Trophoblast cell (in vitro differentiated cells and primary cell): ENCODE data around the gene NUP43.
"Not testable (repeated sequence)": the region's sequence is repeated elsewhere in the genome, so short reads cannot be mapped to it uniquely, and the experiment has no call there.

ENCODE experiments used
- DNase-seq, 2 donors: peaks; one replicate each; pipeline ENCODE4 v3.0.0-alpha.2; 2016
- H2AFZ ChIP-seq: 2 replicates; pipeline ENCODE4 v1.6.1; 2013; ENCODE audit warnings: low read length, moderate library complexity, mild to moderate bottlenecking; ENCODE audit not compliant: insufficient read depth, poor library complexity
- H2AK5ac ChIP-seq: 2 replicates; pipeline ENCODE4 v1.6.1; 2013; ENCODE audit warnings: mild to moderate bottlenecking, low read length
- H2BK120ac ChIP-seq: 2 replicates; pipeline ENCODE4 v1.6.1; 2013; ENCODE audit warnings: low read length, mild to moderate bottlenecking, moderate library complexity; ENCODE audit not compliant: insufficient read depth, poor library complexity
- H2BK12ac ChIP-seq: 2 replicates; pipeline ENCODE4 v1.6.1; 2013; ENCODE audit warnings: mild to moderate bottlenecking, low read length, moderate library complexity
- H2BK5ac ChIP-seq: 2 replicates; pipeline ENCODE4 v1.6.1; 2013; ENCODE audit warnings: low read length, low read depth, moderate library complexity, mild to moderate bottlenecking; ENCODE audit not compliant: poor library complexity
- H3K14ac ChIP-seq: 2 replicates; pipeline ENCODE4 v1.6.1; 2013; ENCODE audit warnings: mild to moderate bottlenecking, low read length
- H3K18ac ChIP-seq: 2 replicates; pipeline ENCODE4 v1.6.1; 2013; ENCODE audit warnings: mild to moderate bottlenecking, low read length
- H3K23ac ChIP-seq: 2 replicates; pipeline ENCODE4 v1.6.1; 2013; ENCODE audit warnings: low read length
- H3K27ac ChIP-seq: 2 replicates; pipeline ENCODE4 v1.5.1; 2013; ENCODE audit warnings: low read depth, mild to moderate bottlenecking, inconsistent platforms, low read length, moderate library complexity
- H3K27me3 ChIP-seq: 2 replicates; pipeline ENCODE4 v1.6.1; 2013; ENCODE audit warnings: inconsistent platforms, mild to moderate bottlenecking, low read length, moderate library complexity; ENCODE audit not compliant: insufficient read depth
- H3K36me3 ChIP-seq, 2 experiments: 1 replicate in 1 of 2; 2 replicates in 1 of 2; pipeline ENCODE4 v1.6.1; 2013; ENCODE audit warnings: low read length in 2 of 2, mild to moderate bottlenecking in 2 of 2, moderate library complexity in 1 of 2; ENCODE audit not compliant: insufficient read depth in 2 of 2, control insufficient read depth in 1 of 2
- H3K4ac ChIP-seq: 2 replicates; pipeline ENCODE4 v1.6.1; 2013; ENCODE audit warnings: low read depth, mild to moderate bottlenecking, low read length, moderate library complexity
- H3K4me1 ChIP-seq, 2 experiments: 1 replicate in 1 of 2; 2 replicates in 1 of 2; pipeline ENCODE4 v1.6.1; 2013; ENCODE audit warnings: low read length in 2 of 2, mild to moderate bottlenecking in 2 of 2, moderate library complexity in 1 of 2; ENCODE audit not compliant: insufficient read depth in 2 of 2, control insufficient read depth in 1 of 2
- H3K4me2 ChIP-seq: 2 replicates; pipeline ENCODE4 v1.6.1; 2013; ENCODE audit warnings: inconsistent platforms, mild to moderate bottlenecking, low read length, moderate library complexity
- H3K4me3 ChIP-seq: 2 replicates; pipeline ENCODE4 v1.5.1; 2013; ENCODE audit warnings: mild to moderate bottlenecking, low read depth, low read length, inconsistent platforms
- H3K79me1 ChIP-seq: one replicate; pipeline ENCODE4 v1.6.1; 2013; ENCODE audit warnings: low read length
- H3K79me2 ChIP-seq: 2 replicates; pipeline ENCODE4 v1.6.1; 2013; ENCODE audit warnings: low read length, mild to moderate bottlenecking; ENCODE audit not compliant: control insufficient read depth, insufficient read depth, poor library complexity
- H3K9ac ChIP-seq: 2 replicates; pipeline ENCODE4 v1.6.1; 2013; ENCODE audit warnings: mild to moderate bottlenecking, low read length
- H3K9me3 ChIP-seq: 2 replicates; pipeline ENCODE4 v1.6.1; 2013; ENCODE audit warnings: low read depth, mild to moderate bottlenecking, control low read depth, inconsistent platforms, low read length; ENCODE audit not compliant: insufficient read depth
- H4K12ac ChIP-seq: 2 replicates; pipeline ENCODE4 v1.6.1; 2013; ENCODE audit warnings: low read depth, mild to moderate bottlenecking, low read length, moderate library complexity
- H4K8ac ChIP-seq: 2 replicates; pipeline ENCODE4 v1.6.1; 2013; ENCODE audit warnings: low read depth, mild to moderate bottlenecking, low read length, moderate library complexity
- H4K91ac ChIP-seq: one replicate; pipeline ENCODE4 v1.6.1; 2013; ENCODE audit warnings: low read depth, mild to moderate bottlenecking, low read length, moderate library complexity
- WGBS: extraction: QIAGEN DNeasy Blood & Tissue Kit; methylation state at CpG from one replicate; pipeline ENCODE4 v1.1.7; 2013; ENCODE audit warnings: missing lambda C conversion rate; ENCODE audit not compliant: insufficient read length, insufficient coverage; ENCODE audit errors: extremely low coverage; 5-methylcytosine and 5-hydroxymethylcytosine counted together

The NUP43 gene

GRCh38 chr6:149756261-149756636 lies 9.9 kb upstream of the NUP43 start:
- no peak overlapping the region for H3K4me2 ChIP-seq
- no peak overlapping the region for H3K18ac ChIP-seq
- no peak overlapping the region for H2AFZ ChIP-seq
- H3K4me1 ChIP-seq, result no peaks in the 10 kb centered on the region
- no peaks in the 10 kb centered on the region for H3K27me3 ChIP-seq
- H3K23ac ChIP-seq, result no peak overlapping the region
- H3K9me3 ChIP-seq, result no peaks in the 10 kb centered on the region
- H2BK12ac ChIP-seq, result no peak overlapping the region
- no peak overlapping the region for H3K9ac ChIP-seq
- H3K27ac ChIP-seq, result no peak overlapping the region
- WGBS, result no CpG with 5 or more reads among the region's 7 CpGs
- H2BK120ac ChIP-seq, result no peak overlapping the region
- no peak overlapping the region for H2BK5ac ChIP-seq
- no peak overlapping the region for H2AK5ac ChIP-seq
- H4K8ac ChIP-seq, result no peak overlapping the region
- H3K14ac ChIP-seq, result no peak overlapping the region
- DNase-seq, result no peak
- peaks cover 7% of the 10 kb centered on the region for H3K79me2 ChIP-seq
- H3K4me3 ChIP-seq, result no peak overlapping the region
- H3K4ac ChIP-seq, result no peak overlapping the region
- no peak overlapping the region for H4K91ac ChIP-seq
- H4K12ac ChIP-seq, result no peak overlapping the region
- H3K36me3 ChIP-seq, result peaks cover 0 to 3% of the 10 kb centered on the region in 2 experiments
- no peaks in the 10 kb centered on the region for H3K79me1 ChIP-seq

GRCh38 chr6:149755300-149756260 lies 9.3 kb upstream of the NUP43 start:
- H2BK120ac ChIP-seq, result no peak overlapping the region
- H3K36me3 ChIP-seq, result peaks cover 0 to 3% of the 10 kb centered on the region in 2 experiments
- no peaks in the 10 kb centered on the region for H3K27me3 ChIP-seq
- no peak overlapping the region for H3K4me3 ChIP-seq
- H3K27ac ChIP-seq, result no peak overlapping the region
- no peak overlapping the region for H3K18ac ChIP-seq
- no peak overlapping the region for H2AK5ac ChIP-seq
- no CpG with 5 or more reads among the region's 9 CpGs for WGBS
- H3K9me3 ChIP-seq, result no peaks in the 10 kb centered on the region
- H2BK5ac ChIP-seq, result no peak overlapping the region
- no peak overlapping the region for H2BK12ac ChIP-seq
- no peak overlapping the region for H4K12ac ChIP-seq
- H3K79me2 ChIP-seq, result peaks cover 9% of the 10 kb centered on the region
- H4K91ac ChIP-seq, result no peak overlapping the region
- no peaks in the 10 kb centered on the region for H3K79me1 ChIP-seq
- no peak overlapping the region for H3K9ac ChIP-seq
- no peak overlapping the region for H2AFZ ChIP-seq
- no peak overlapping the region for H4K8ac ChIP-seq
- H3K4me2 ChIP-seq, result no peak overlapping the region
- no peak overlapping the region for H3K14ac ChIP-seq
- DNase-seq, result no peak
- no peak overlapping the region for H3K23ac ChIP-seq
- peak overlapping the region; percentile 64 for H3K4ac ChIP-seq
- no peaks in the 10 kb centered on the region for H3K4me1 ChIP-seq

- no peaks in the 10 kb centered on the region for H3K9me3 ChIP-seq
- no peaks in the 10 kb centered on the region for H3K4me1 ChIP-seq
- no peak overlapping the region for H2AK5ac ChIP-seq
- H3K27me3 ChIP-seq, result no peaks in the 10 kb centered on the region
- no peak overlapping the region for H4K12ac ChIP-seq
- peaks cover 13% of the 10 kb centered on the region for H3K79me2 ChIP-seq
- H3K4ac ChIP-seq, result no peak overlapping the region
- H3K27ac ChIP-seq, result no peak overlapping the region
- no peak overlapping the region for H2AFZ ChIP-seq
- DNase-seq, result peak in 1 of 2 donors; percentile 20
- H2BK12ac ChIP-seq, result no peak overlapping the region
- H3K36me3 ChIP-seq, result no peaks in the 10 kb centered on the region
- no CpG with 5 or more reads among the region's 4 CpGs for WGBS
- no peak overlapping the region for H3K14ac ChIP-seq
- H3K18ac ChIP-seq, result no peak overlapping the region
- H3K4me2 ChIP-seq, result no peak overlapping the region
- H4K91ac ChIP-seq, result no peak overlapping the region
- H2BK120ac ChIP-seq, result no peak overlapping the region
- H4K8ac ChIP-seq, result no peak overlapping the region
- H3K23ac ChIP-seq, result no peak overlapping the region
- no peak overlapping the region for H3K9ac ChIP-seq
- no peak overlapping the region for H3K4me3 ChIP-seq
- H3K79me1 ChIP-seq, result peaks cover 4% of the 10 kb centered on the region
- H2BK5ac ChIP-seq, result no peak overlapping the region
Observed at GRCh38 chr6:149754548-149754947, 8.2 kb upstream of the NUP43 start.

GRCh38 chr6:149753374-149753637 lies 7.0 kb upstream of the NUP43 start:
- H3K18ac ChIP-seq, H3K4me3 ChIP-seq, DNase-seq, H3K79me1 ChIP-seq, H2BK120ac ChIP-seq, H2BK12ac ChIP-seq, H2BK5ac ChIP-seq, H3K36me3 ChIP-seq, H4K91ac ChIP-seq, H2AK5ac ChIP-seq, H3K27ac ChIP-seq, H3K4me2 ChIP-seq, H3K9me3 ChIP-seq, H3K23ac ChIP-seq, H2AFZ ChIP-seq, H3K14ac ChIP-seq, H4K12ac ChIP-seq, H3K9ac ChIP-seq, H3K4ac ChIP-seq, H4K8ac ChIP-seq, H3K27me3 ChIP-seq, H3K4me1 ChIP-seq: not testable (repeated sequence)
- no CpG with 5 or more reads among the region's 3 CpGs for WGBS
- peaks cover 15% of the 10 kb centered on the region for H3K79me2 ChIP-seq
